Spinal cord (tissue), 10 donors: ENCODE data around the gene POLD3. TPM values are rescaled to one million over a fixed set of nuclear protein-coding genes. Genes with fewer than 3 reads are reported as not detected.

ENCODE experiments used
- DNase-seq, 6 donors: peaks; one replicate each; pipeline versions ENCODE4 v3.0.0 to v3.0.0-alpha.2; 2013 to 2015; ENCODE audit warnings: low spot score in 6 of 6, low read depth in 4 of 6
- H3K27ac ChIP-seq: one replicate; pipeline ENCODE4 v1.5.1; 2013; ENCODE audit warnings: low read depth, low read length, control low read depth
- H3K27me3 ChIP-seq: one replicate; pipeline ENCODE4 v1.6.1; 2013; ENCODE audit warnings: low read length; ENCODE audit not compliant: control insufficient read depth, insufficient read depth
- H3K36me3 ChIP-seq: one replicate; pipeline ENCODE4 v1.6.1; 2013; ENCODE audit warnings: low read length; ENCODE audit not compliant: control insufficient read depth, insufficient read depth
- H3K4me1 ChIP-seq: one replicate; pipeline ENCODE4 v1.6.1; 2013; ENCODE audit warnings: low read length; ENCODE audit not compliant: control insufficient read depth, insufficient read depth
- H3K4me3 ChIP-seq: one replicate; pipeline ENCODE4 v1.5.1; 2013; ENCODE audit warnings: low read depth, low read length, control low read depth
- H3K9me3 ChIP-seq: one replicate; pipeline ENCODE4 v1.6.1; 2013; ENCODE audit warnings: low read length; ENCODE audit not compliant: control insufficient read depth, insufficient read depth
- WGBS: methylation state at CpG from one replicate; pipeline ENCODE4 v1.1.5; 2013; ENCODE audit warnings: missing lambda C conversion rate; ENCODE audit not compliant: insufficient coverage; 5-methylcytosine and 5-hydroxymethylcytosine counted together
- polyA plus RNA-seq, 2 donors: library from polyadenylated mRNA; unstranded; fragments of 120-200 nt; gene quantifications; one replicate each; pipeline ENCODE4 v1.2.1, GENCODE V29; 2013; ENCODE audit not compliant: insufficient read length in 2 of 2
- total RNA-seq, 2 donors: library from RNA; depleted of rRNA in 1 of 2; stranded (reverse); fragments of 120-200 nt in 1 of 2; fragments of >200 nt in 1 of 2; gene quantifications; one replicate each; pipeline versions ENCODE4 v1.2.3 to v1.2.4, GENCODE V29; 2013 to 2014
- donor health status: healthy.

POLD3 gene
- total and polyA plus RNA-seq, 4 donors = 15.5 to 17.7 (median 16.3) TPM

DNA sequence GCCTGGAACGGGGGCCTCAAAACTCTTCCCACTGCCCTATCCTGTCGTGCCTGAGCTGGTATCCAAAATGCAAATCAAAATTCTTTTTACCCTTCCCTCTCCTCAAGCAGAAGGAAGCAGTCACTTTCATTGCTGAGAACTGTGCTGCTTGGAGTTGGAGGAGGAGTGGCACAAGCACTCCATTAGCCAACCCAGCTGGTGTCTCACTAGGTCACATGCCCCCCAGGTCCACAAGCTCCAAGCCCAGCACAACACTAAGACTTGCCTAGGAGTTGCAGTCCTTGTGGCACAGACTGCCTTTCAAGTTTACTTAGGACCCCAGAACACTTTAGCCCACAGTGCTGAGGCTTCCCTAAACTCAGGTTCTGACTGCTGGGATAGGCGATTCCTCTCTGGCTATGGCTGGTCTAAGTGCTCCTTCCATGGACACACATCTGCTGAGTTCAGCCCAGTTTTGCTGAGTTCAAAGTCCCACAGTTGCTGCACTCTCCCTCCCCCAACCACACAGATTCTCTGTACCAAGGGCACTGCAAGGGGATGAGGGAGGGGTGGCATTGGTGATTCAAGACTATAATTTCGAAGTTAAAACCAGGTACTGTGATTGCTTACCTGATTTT lies 70.2 kb downstream of the POLD3 start:
- no peaks in the 10 kb centered on the region for H3K9me3 ChIP-seq
- no peaks in the 10 kb centered on the region for H3K4me1 ChIP-seq
- H3K4me3 ChIP-seq = no peak overlapping the region
- H3K36me3 ChIP-seq = peaks cover 2% of the 10 kb centered on the region
- no peaks in the 10 kb centered on the region for H3K27me3 ChIP-seq
- 100% methylated on average over 1 of the region's 4 CpGs for WGBS
- H3K27ac ChIP-seq = no peak overlapping the region
- no peak for DNase-seq

DNA sequence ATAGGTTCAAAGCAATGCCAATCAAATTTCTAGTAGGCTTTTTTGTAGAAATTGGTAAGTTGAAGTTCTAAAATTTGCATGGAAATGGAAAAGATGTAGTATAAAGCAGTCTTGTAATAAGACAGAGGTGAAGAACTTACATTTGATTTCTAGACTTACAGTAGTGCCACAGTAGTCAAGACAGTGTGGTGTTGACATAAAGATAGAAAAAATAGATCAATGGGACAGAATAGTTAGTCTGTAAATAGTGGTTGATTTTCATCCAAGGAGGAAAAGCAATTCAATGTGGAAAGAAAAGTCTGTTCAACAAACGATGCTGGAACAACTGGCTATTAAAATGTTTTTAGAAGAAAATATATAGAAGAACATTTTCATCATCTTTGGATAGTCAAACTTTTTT lies 70.9 kb downstream of the POLD3 start:
- DNase-seq = no peak
- no peaks in the 10 kb centered on the region for H3K9me3 ChIP-seq
- H3K36me3 ChIP-seq = peaks cover 2% of the 10 kb centered on the region
- no peak overlapping the region for H3K27ac ChIP-seq
- H3K4me1 ChIP-seq = no peaks in the 10 kb centered on the region
- no CpG with 5 or more reads among the region's 1 CpG for WGBS
- no peak overlapping the region for H3K4me3 ChIP-seq
- H3K27me3 ChIP-seq = no peaks in the 10 kb centered on the region

DNA sequence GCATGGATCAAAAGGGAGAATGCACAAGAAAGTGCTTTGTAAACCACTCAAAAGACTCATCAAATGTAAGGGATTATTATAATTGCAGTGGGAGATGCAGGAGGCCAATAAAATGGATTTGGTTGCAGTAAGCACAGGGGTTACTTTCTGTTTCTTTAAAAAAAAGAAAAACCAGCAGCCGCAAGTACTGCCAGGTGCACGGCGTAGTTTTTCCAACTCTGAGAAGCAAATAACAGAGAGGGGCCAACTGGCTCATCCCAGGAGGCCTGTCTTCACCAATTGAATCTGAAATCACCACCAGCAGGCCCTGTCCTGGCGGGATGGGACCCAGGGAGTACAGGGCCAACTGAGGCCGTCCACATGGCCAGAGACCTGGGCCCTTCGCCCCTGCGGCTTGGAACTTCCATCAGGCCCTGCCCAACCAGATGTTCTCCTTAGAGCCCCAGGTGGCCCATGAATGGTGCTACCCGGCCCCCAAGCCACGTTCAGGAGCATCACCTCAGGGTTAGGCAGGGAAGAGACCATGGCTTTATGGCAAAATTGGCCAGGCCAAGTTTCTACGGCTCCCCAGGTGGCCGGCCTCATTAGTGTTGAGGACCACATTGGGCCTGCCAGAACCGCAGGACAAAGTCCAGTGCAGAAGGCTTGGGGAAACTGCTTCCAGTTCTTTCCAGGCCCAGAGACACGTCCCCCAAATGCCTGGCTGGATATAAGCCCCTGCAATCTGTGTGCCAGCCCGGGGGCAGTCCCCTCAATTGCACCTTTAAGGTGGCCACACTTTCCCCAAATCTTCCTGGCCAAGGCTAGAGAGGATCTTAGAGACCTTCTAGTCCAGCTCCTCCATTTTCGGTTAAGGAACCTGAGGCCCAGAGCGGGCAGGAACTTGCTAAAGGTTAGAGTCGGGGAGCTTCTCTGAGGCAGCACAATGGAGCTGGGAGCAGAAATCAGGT lies 77.1 kb downstream of the POLD3 start:
- Histone ChIP-seq H3K9me3 (no peaks in the 10 kb centered on the region), H3K4me1 (peaks cover 15% of the 10 kb centered on the region), H3K36me3 (no peaks in the 10 kb centered on the region), H3K27ac (no peak overlapping the region), H3K4me3 (no peak overlapping the region), H3K27me3 (no peaks in the 10 kb centered on the region)
- 93% methylated on average over 17 of the region's 17 CpGs for WGBS
- peak in 1 of 6 donors; percentile 24 for DNase-seq

DNA sequence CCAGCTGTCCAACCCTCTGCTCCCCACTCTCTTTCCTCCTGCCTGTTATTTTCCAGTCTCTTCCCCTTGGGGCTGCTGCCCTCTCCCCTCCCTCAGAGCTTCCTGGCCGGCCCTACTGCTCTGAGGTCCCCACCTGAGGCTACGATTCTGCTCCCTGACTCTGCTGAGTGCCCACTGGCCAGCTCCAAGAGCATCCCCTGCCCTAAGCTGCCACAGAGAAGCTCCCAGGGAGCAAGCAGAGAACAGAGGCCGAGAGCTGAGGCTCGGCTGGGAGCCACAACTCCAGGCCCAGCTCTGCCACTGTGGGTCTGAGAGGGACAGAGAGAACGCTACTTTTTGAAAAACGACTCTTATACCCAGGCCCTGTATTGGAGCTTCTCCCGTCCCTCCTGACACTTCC lies 77.8 kb downstream of the POLD3 start:
- no peaks in the 10 kb centered on the region for H3K9me3 ChIP-seq
- no peak overlapping the region for H3K4me3 ChIP-seq
- WGBS = 87% methylated on average over 6 of the region's 7 CpGs
- H3K27ac ChIP-seq = no peak overlapping the region
- H3K27me3 ChIP-seq = no peaks in the 10 kb centered on the region
- no peak for DNase-seq
- no peaks in the 10 kb centered on the region for H3K36me3 ChIP-seq
- H3K4me1 ChIP-seq = peaks cover 15% of the 10 kb centered on the region

DNA sequence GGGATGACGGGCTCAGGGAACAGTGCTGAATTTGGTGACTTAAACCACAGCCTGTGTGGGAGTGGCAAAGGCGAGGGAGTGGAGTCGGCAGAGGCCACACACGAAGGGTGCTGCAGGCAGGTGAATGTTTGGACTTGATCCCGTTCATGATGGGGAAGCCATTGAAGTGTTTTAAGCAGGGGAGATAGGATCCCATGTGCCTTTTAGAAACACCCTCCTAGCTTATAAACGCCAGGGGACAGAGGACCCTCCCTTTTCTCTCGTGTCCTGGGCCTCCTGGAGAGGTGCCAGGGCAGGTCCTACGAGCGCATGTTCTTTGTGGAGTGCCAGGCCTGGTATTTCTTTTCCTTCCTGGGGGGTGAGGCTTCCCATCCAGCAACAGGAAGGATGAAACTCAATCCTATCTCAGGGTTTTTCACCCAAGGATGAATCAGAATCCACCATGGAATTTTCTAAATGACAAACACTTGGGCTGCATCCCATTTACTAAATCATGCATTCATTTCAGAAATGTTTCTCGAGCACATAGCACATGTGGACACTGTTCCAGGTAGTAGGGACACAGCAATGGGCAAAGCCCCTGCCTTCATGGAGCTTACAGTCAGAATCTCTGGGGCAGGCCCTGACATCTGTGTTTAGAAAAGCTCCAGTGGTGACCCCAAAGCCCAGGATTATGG lies 79.3 kb downstream of the POLD3 start:
- no peaks in the 10 kb centered on the region for H3K27me3 ChIP-seq
- H3K36me3 ChIP-seq = no peaks in the 10 kb centered on the region
- no peaks in the 10 kb centered on the region for H3K9me3 ChIP-seq
- 88% methylated on average over 6 of the region's 10 CpGs for WGBS
- H3K4me1 ChIP-seq = peaks cover 15% of the 10 kb centered on the region
- no peak overlapping the region for H3K4me3 ChIP-seq
- no peak overlapping the region for H3K27ac ChIP-seq
- DNase-seq = no peak

DNA sequence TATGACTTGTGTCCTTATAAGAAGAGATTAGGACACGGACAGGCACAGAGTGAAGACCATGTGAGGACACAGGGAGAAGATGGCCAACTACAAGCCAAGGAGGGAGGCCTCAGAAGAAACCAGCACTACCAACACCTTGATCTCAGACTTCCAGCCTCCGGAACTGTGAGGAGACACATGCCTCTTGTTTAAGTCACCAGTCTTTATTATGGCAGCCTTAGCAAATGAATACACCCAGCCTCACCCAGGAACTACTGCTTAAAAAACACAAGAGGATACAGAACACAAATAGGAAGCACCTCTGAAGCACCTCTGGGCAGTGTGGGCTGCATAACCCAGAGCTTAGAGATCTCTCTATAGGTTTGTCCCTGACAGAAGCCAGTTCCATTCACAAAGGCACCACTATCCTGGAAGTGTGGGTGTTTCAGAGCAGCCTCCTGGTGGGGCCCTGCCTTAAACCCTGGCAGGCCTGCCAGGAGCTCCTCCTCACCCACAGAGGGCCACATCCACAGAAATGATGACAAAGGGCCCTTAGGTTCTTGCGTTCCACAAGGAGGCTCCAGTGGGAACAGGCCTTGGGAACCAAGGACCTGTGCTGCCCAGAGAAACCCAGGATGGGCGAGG lies 80.1 kb downstream of the POLD3 start:
- no peaks in the 10 kb centered on the region for H3K27me3 ChIP-seq
- no peak overlapping the region for H3K27ac ChIP-seq
- no peaks in the 10 kb centered on the region for H3K9me3 ChIP-seq
- peaks cover 15% of the 10 kb centered on the region for H3K4me1 ChIP-seq
- DNase-seq = no peak
- H3K36me3 ChIP-seq = no peaks in the 10 kb centered on the region
- 64% methylated on average over 3 of the region's 4 CpGs for WGBS
- no peak overlapping the region for H3K4me3 ChIP-seq

DNA sequence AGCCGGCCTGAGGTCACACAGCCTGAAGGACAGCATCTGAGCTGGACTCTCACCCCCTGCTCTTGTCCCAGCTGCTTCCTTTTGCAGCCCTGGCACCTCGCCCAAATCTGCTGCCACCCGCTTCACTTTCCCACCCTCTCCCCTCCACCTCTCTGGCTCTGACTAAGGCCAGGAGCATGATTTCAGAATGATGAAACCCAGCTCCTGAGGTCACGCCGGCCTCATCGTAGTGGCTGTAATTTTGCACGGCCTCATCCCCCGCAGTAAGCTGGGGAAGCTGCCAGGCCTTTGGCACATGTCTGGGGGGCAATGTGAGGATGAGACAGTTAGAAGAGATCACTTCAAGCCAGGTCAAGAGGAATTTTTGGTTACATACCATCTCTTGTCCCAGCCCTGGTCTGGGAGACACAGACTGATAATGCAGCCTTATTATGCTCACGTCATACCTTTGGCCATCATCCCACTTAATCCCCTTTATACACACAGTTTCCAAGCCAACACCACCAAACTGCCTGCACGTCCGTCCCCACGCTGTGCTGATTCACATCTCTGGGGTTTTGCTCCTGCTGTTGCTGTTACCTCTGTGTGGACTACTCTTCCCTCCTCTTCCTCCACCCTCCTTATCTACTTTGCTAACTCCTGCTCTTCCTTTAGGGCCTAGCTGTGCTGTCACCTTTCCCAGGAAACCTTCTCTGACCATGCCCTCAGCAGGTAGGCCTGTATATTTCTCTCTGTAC lies 80.7 kb downstream of the POLD3 start:
- no peaks in the 10 kb centered on the region for H3K27me3 ChIP-seq
- peak in 3 of 6 donors; percentile 4 to 77 (median 68) for DNase-seq
- H3K36me3 ChIP-seq = no peaks in the 10 kb centered on the region
- H3K4me3 ChIP-seq = no peak overlapping the region
- no peak overlapping the region for H3K27ac ChIP-seq
- peaks cover 15% of the 10 kb centered on the region for H3K4me1 ChIP-seq
- no peaks in the 10 kb centered on the region for H3K9me3 ChIP-seq
- WGBS = 43% methylated on average over 12 of the region's 12 CpGs

DNA sequence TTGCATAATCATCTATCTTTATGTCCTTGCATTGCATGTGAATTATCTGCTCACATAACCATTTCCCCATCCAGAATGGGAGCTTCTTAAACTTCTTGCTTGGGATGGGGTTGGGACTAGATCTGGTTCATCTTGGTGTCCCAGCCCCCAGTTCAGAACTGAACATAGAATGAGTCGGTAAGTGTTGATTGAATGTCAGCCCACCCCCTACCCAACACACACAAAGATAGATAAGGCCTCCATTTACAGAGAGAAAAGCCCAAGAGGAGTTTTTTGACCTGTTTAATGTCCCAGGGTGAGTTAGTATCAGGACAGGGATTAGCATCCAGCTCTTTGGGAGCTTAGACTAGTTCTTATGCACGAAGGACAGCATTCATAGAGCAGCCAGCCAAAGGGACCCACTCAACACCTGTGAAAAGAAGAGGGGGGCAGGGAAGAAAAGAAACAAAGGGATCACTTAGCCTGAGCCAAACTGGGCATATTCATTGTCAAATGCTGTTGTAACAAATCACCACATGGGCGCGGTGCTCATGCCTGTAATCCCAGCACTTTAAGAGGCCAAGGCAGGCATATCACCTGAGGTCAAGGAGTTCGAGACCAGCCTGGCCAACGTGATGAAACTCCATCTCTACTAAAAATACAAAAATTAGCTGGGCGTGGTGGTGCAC lies 81.4 kb downstream of the POLD3 start:
- Histone ChIP-seq H3K9me3 (no peaks in the 10 kb centered on the region), H3K36me3 (no peaks in the 10 kb centered on the region), H3K4me1 (peaks cover 15% of the 10 kb centered on the region), H3K4me3 (no peak overlapping the region), H3K27me3 (no peaks in the 10 kb centered on the region), H3K27ac (no peak overlapping the region)
- DNase-seq = peak in 1 of 6 donors; percentile 36
- 94% methylated on average over 3 of the region's 7 CpGs for WGBS
